H1 (cell line): ENCODE data around the gene RAP1GAP. TPM values are rescaled to one million over a fixed set of nuclear protein-coding genes. Genes with fewer than 3 reads are reported as not detected.
A peak's percentile ranks its signal among the peaks of the same experiment; 100 is the strongest.

Source experiments
- CTCF ChIA-PET: fragments of 300-600 bp; sonication (Branson Sonifier 250); formaldehyde crosslinking; loops from one replicate; lab custom pipeline; 2021; ENCODE audit not compliant: partially characterized antibody; lab: Charles Lee
- POLR2A ChIA-PET: fragments of 300-600 bp; sonication (Branson Sonifier 250); formaldehyde crosslinking; loops from one replicate; lab custom pipeline; 2021; ENCODE audit warnings: inconsistent platforms; ENCODE audit not compliant: partially characterized antibody; lab: Charles Lee
- DNase-seq, 2 experiments: peaks; one replicate each; pipeline versions ENCODE4 v3.0.0 to v3.0.0-alpha.2; 2010 to 2022; ENCODE audit warnings: low spot score in 2 of 2, low read depth in 1 of 2, mixed read lengths in 1 of 2
- FAIRE-seq: peaks from 2 replicates; lab custom pipeline; 2011; peaks lifted over from hg19 to GRCh38; lab: Jason Lieb, UNC
- H2AFZ ChIP-seq: 2 replicates; pipeline ENCODE4 v1.8.1; 2012; ENCODE audit warnings: low read length, inconsistent platforms
- H2AK5ac ChIP-seq: 2 replicates; pipeline ENCODE4 v1.6.1; 2013; ENCODE audit warnings: low read depth, low read length
- H2BK120ac ChIP-seq: replicated peaks from 2 replicates; pipeline ENCODE3; 2013; ENCODE audit warnings: low read depth, low read length, inconsistent platforms
- H2BK12ac ChIP-seq: 2 replicates; pipeline ENCODE4 v1.6.1; 2013; ENCODE audit warnings: low read depth, low read length
- H2BK15ac ChIP-seq: 2 replicates; pipeline ENCODE4 v1.6.1; 2013; ENCODE audit warnings: low read length
- H2BK20ac ChIP-seq: 2 replicates; pipeline ENCODE4 v1.6.1; 2013; ENCODE audit warnings: low read length
- H2BK5ac ChIP-seq: 2 replicates; pipeline ENCODE4 v1.6.1; 2013; ENCODE audit warnings: low read depth, low read length
- H3K14ac ChIP-seq: 2 replicates; pipeline ENCODE4 v1.6.1; 2013; ENCODE audit warnings: inconsistent platforms; ENCODE audit not compliant: insufficient read length
- H3K18ac ChIP-seq: 2 replicates; pipeline ENCODE4 v1.6.1; 2013; ENCODE audit warnings: low read length; ENCODE audit errors: extremely low read depth
- H3K23ac ChIP-seq: 2 replicates; pipeline ENCODE4 v1.6.1; 2013; ENCODE audit warnings: inconsistent platforms; ENCODE audit not compliant: insufficient read length
- H3K23me2 ChIP-seq: 2 replicates; pipeline ENCODE4 v1.6.1; 2013; ENCODE audit warnings: low read depth, low read length
- H3K27ac ChIP-seq: 2 replicates; pipeline ENCODE4 v1.6.1; 2011; ENCODE audit warnings: low read depth, low read length, inconsistent platforms
- H3K27me3 ChIP-seq, 4 experiments: replicated peaks in 1 of 4; 1 replicate in 1 of 4; 2 replicates in 3 of 4; pipeline versions ENCODE4 v1.6.1 to v1.8.1; 2011 to 2013; ENCODE audit warnings: low read length in 3 of 4, mild to moderate bottlenecking in 3 of 4, inconsistent platforms in 2 of 4, mixed read lengths in 2 of 4, moderate library complexity in 1 of 4; ENCODE audit not compliant: control insufficient read depth in 3 of 4, insufficient read depth in 3 of 4; ENCODE audit errors: extremely low read depth in 1 of 4
- H3K36me3 ChIP-seq, 4 experiments: 2 replicates each; pipeline versions ENCODE4 v1.6.1 to v1.8.1; 2011 to 2013; ENCODE audit warnings: mild to moderate bottlenecking in 4 of 4, low read length in 3 of 4, moderate library complexity in 2 of 4, control low read depth in 1 of 4, inconsistent platforms in 1 of 4; ENCODE audit not compliant: insufficient read depth in 4 of 4, control insufficient read depth in 2 of 4
- H3K4ac ChIP-seq: replicated peaks from 2 replicates; pipeline ENCODE3; 2013; ENCODE audit warnings: low read length, low read depth, mixed read lengths, inconsistent platforms; ENCODE audit not compliant: insufficient read length
- H3K4me1 ChIP-seq, 4 experiments: replicated peaks in 1 of 4; 1 replicate in 1 of 4; 2 replicates in 3 of 4; pipeline versions ENCODE4 v1.6.1 to v1.8.1; 2011 to 2013; ENCODE audit warnings: low read length in 3 of 4, inconsistent platforms in 2 of 4, mixed read lengths in 1 of 4; ENCODE audit not compliant: insufficient read depth in 4 of 4, control insufficient read depth in 3 of 4
- H3K4me2 ChIP-seq, 2 experiments: 2 replicates each; pipeline versions ENCODE4 v1.6.1 to v1.8.1; 2011 to 2013; ENCODE audit warnings: low read depth in 2 of 2, low read length in 2 of 2, control low read depth in 1 of 2, inconsistent platforms in 1 of 2, mild to moderate bottlenecking in 1 of 2; ENCODE audit not compliant: insufficient read depth in 1 of 2
- H3K4me3 ChIP-seq, 4 experiments: fragments of 200-600, 300-600 bp in 1 of 4; sonication (generic), shearing (Covaris generic), sonication (Bioruptor Twin) in 1 of 4; 2 replicates each; pipeline versions ENCODE4 v1.5.1 to v1.8.1; 2011 to 2016; ENCODE audit warnings: low read length in 4 of 4, low read depth in 3 of 4, control low read depth in 2 of 4, inconsistent platforms in 2 of 4, mild to moderate bottlenecking in 2 of 4, mixed read lengths in 1 of 4, moderate library complexity in 1 of 4; ENCODE audit not compliant: insufficient read depth in 2 of 4; ENCODE audit errors: extremely low read depth in 1 of 4
- H3K56ac ChIP-seq: replicated peaks from 2 replicates; pipeline ENCODE3; 2013; ENCODE audit warnings: low read depth, mild to moderate bottlenecking, mixed read lengths, low read length, inconsistent platforms; ENCODE audit not compliant: insufficient read length
- H3K79me1 ChIP-seq: 2 replicates; pipeline ENCODE4 v1.6.1; 2013; ENCODE audit warnings: low read depth, low read length, control low read depth
- H3K79me2 ChIP-seq, 2 experiments: 2 replicates each; pipeline versions ENCODE4 v1.6.1 to v1.8.1; 2012 to 2013; ENCODE audit warnings: low read length in 2 of 2, mild to moderate bottlenecking in 2 of 2, inconsistent platforms in 1 of 2; ENCODE audit not compliant: insufficient read depth in 2 of 2, control insufficient read depth in 1 of 2
- H3K9ac ChIP-seq, 4 experiments: replicated peaks in 1 of 4; 1 replicate in 1 of 4; 2 replicates in 3 of 4; pipeline versions ENCODE4 v1.6.1 to v1.8.1; 2011 to 2013; ENCODE audit warnings: low read depth in 3 of 4, low read length in 3 of 4, control low read depth in 2 of 4, mild to moderate bottlenecking in 2 of 4, moderate library complexity in 2 of 4, inconsistent platforms in 1 of 4; ENCODE audit errors: extremely low read depth in 1 of 4
- H3K9me3 ChIP-seq, 2 experiments: 2 replicates each; pipeline versions ENCODE4 v1.6.1 to v1.8.1; 2012 to 2013; ENCODE audit warnings: mild to moderate bottlenecking in 2 of 2, moderate library complexity in 2 of 2, control low read depth in 1 of 2, inconsistent platforms in 1 of 2, low read depth in 1 of 2, low read length in 1 of 2, mixed read lengths in 1 of 2; ENCODE audit not compliant: insufficient read depth in 2 of 2
- H4K20me1 ChIP-seq, 2 experiments: replicated peaks in 1 of 2; 2 replicates each; pipeline versions ENCODE3 to v1.8.1; 2011 to 2013; ENCODE audit warnings: inconsistent platforms in 2 of 2, low read length in 2 of 2, mild to moderate bottlenecking in 1 of 2; ENCODE audit not compliant: insufficient read depth in 2 of 2, control insufficient read depth in 1 of 2
- H4K5ac ChIP-seq: 2 replicates; pipeline ENCODE4 v1.6.1; 2013; ENCODE audit warnings: low read length, low read depth, mixed read lengths, inconsistent platforms; ENCODE audit not compliant: insufficient read length
- H4K8ac ChIP-seq: 2 replicates; pipeline ENCODE4 v1.8.0; 2013; ENCODE audit warnings: mild to moderate bottlenecking, moderate library complexity, low read length, inconsistent platforms; ENCODE audit not compliant: insufficient read depth; ENCODE audit errors: extremely low read depth
- H4K91ac ChIP-seq: replicated peaks from 2 replicates; pipeline ENCODE3; 2013; ENCODE audit warnings: low read length, mixed read lengths, inconsistent platforms; ENCODE audit not compliant: insufficient read length
- BACH1 ChIP-seq: IDR thresholded peaks from 2 replicates; pipeline ENCODE4 v1.6.1; 2012; ENCODE audit warnings: low read length, improper control_type of control experiment
- HDAC2 ChIP-seq, 2 experiments: fragments of 300-600 bp in 1 of 2; sonication (generic) in 1 of 2; IDR thresholded peaks; 2 replicates each; pipeline ENCODE4 v1.6.1; 2011 to 2012; ENCODE audit warnings: low read depth in 2 of 2, low read length in 2 of 2, mild to moderate bottlenecking in 2 of 2, moderate library complexity in 2 of 2, borderline replicate concordance in 1 of 2, inconsistent platforms in 1 of 2
- KDM1A ChIP-seq: fragments of 200-600, 300-600 bp; sonication (generic); IDR thresholded peaks from 2 replicates; pipeline ENCODE4 v1.7.1; 2016; ENCODE audit warnings: mild to moderate bottlenecking, low read length, borderline replicate concordance
- KDM5A ChIP-seq: fragments of 200-600 bp; IDR thresholded peaks from 2 replicates; pipeline ENCODE4 v1.7.1; 2012; ENCODE audit warnings: mild to moderate bottlenecking, low read length, inconsistent platforms, mixed read lengths
- RBBP5 ChIP-seq: IDR thresholded peaks from 2 replicates; pipeline ENCODE4 v1.7.1; 2012; ENCODE audit warnings: low read depth, mild to moderate bottlenecking, inconsistent platforms, low read length, moderate library complexity, borderline replicate concordance
- RXRA ChIP-seq: IDR thresholded peaks from 2 replicates; pipeline ENCODE4 v1.6.1; 2011; ENCODE audit warnings: low read depth, mild to moderate bottlenecking, low read length, moderate library complexity; ENCODE audit not compliant: insufficient read depth
- SP2 ChIP-seq: IDR thresholded peaks from 2 replicates; pipeline ENCODE4 v1.6.1; 2012; ENCODE audit warnings: mild to moderate bottlenecking, low read length, inconsistent platforms
- SP4 ChIP-seq: IDR thresholded peaks from 2 replicates; pipeline ENCODE4 v1.6.1; 2012; ENCODE audit warnings: low read length, inconsistent platforms
- SUZ12 ChIP-seq: fragments of 200-600 bp; sonication (generic); IDR thresholded peaks from 2 replicates; pipeline ENCODE4 v1.6.1; 2012; ENCODE audit warnings: mild to moderate bottlenecking, inconsistent platforms, low read length, moderate library complexity, mixed read lengths
- TAF7 ChIP-seq: optimal IDR thresholded peaks from 2 replicates; pipeline ENCODE3; 2011; ENCODE audit warnings: low read depth, mild to moderate bottlenecking, inconsistent platforms, low read length, moderate library complexity, borderline replicate concordance
- TCF12 ChIP-seq: IDR thresholded peaks from 2 replicates; pipeline ENCODE4 v1.6.1; 2011; ENCODE audit warnings: low read depth, mild to moderate bottlenecking, low read length
- TEAD4 ChIP-seq: IDR thresholded peaks from 2 replicates; pipeline ENCODE4 v1.6.1; 2012; ENCODE audit warnings: low read depth, low read length, inconsistent platforms, mixed read lengths
- WGBS, 2 experiments: shearing (Covaris generic) in 1 of 2; methylation state at CpG; one replicate each; pipeline versions ENCODE4 v1.1.6 to v1.1.7; 2013 to 2015; ENCODE audit warnings: low lambda C conversion rate in 2 of 2, mixed read lengths in 2 of 2, inconsistent platforms in 1 of 2, low coverage in 1 of 2, missing lambda C conversion rate in 1 of 2; ENCODE audit not compliant: insufficient replicate concordance in 2 of 2, insufficient coverage in 1 of 2, insufficient read length in 1 of 2; ENCODE audit errors: extremely low coverage in 1 of 2, missing lambda C conversion rate in 1 of 2; 5-methylcytosine and 5-hydroxymethylcytosine counted together
- polyA plus RNA-seq, 7 experiments: library from polyadenylated mRNA; depleted of rRNA in 3 of 7; stranded (reverse) in 5 of 7; unstranded in 2 of 7; fragments of >200 nt in 5 of 7; fragments of 200-250 nt in 2 of 7; gene quantifications; 1 replicate in 5 of 7; 2 replicates in 1 of 7; 4 replicates in 1 of 7; pipeline versions ENCODE4 v1.2.1 to v1.2.3, GENCODE V29; 2011 to 2013; ENCODE audit warnings: missing spikeins in 2 of 7, mixed read lengths in 2 of 7
- total RNA-seq: library from RNA; stranded (reverse); fragmentation: NEBNext Ultra II Directional; extraction: Animal tissue kit (Norgen Biotek cat#: 25700); gene quantifications from 2 replicates; pipeline ENCODE4 v1.2.1, GENCODE V29; 2021
- TF ChIP-seq, protein P1 (sequence below): IDR thresholded peaks from 2 replicates; pipeline ENCODE4 v1.6.1; 2012; ENCODE audit warnings: inconsistent platforms

The RAP1GAP gene
- total and polyA plus RNA-seq, 2 of the 8 experiments (the other 6 are each of a cell fraction or from before 2014, with no cell fraction given): 8.4 TPM

DNA sequence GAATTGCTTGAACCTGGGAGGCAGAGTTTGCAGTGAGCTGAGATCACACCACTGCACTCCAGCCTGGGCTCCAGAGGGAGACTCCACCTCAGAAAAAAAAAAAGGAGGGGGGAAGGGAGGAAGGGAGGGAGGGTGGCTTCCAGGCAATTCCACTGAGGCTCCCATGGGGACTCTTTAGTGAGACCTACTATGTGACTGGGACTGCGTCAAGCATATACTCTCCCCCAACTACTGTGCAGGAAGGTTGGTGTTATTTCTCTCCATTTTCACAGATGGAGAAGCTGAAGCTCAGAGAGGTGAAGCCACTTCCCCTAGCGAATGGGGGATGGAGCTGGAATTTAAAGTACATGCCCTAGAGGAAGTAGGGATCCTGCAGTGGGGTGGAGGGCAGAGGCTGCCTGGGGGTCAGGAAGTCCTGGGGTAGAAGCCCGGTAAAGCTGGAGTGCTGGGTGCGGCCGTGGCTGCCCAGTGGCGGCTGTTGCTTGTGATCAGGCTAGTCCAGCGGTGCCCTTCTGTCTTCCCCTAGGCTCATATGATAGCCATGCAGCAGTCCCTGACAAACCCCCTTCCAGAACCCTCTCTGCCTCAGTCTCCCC lies 40.3 kb downstream of the RAP1GAP start:
- no peak for DNase-seq
- Histone ChIP-seq H4K8ac (no peak overlapping the region), H4K5ac (no peak overlapping the region), H3K27ac (no peak overlapping the region), H3K4me2 (peak overlapping the region in 1 of 2 experiments; percentile 11; a peak in 1 of 4 replicates), H4K91ac (no peak overlapping the region), H3K4me3 (no peak overlapping the region), H2BK5ac (no peak overlapping the region), H3K23ac (no peak overlapping the region), H2BK15ac (no peak overlapping the region), H2BK120ac (no peak overlapping the region), H3K23me2 (0 out of 2 replicates have a peak, but pooled peaks cover 2% of the 10 kb centered on the region), H3K4me1 (peaks cover 5 to 24% (median 13%) of the 10 kb centered on the region in 4 experiments), H3K27me3 (no peaks in the 10 kb centered on the region; a peak in 1 of 7 replicates), H2BK12ac (peak overlapping the region; percentile 88; the same call in 1 of the 2 replicates), H4K20me1 (no peaks in the 10 kb centered on the region), H2BK20ac (peak overlapping the region; percentile 43), H3K9me3 (no peaks in the 10 kb centered on the region), H3K9ac (no peak overlapping the region), H3K36me3 (no peaks in the 10 kb centered on the region), H2AK5ac (no peak overlapping the region), H3K14ac (no peak overlapping the region), H3K79me2 (no peaks in the 10 kb centered on the region), H3K4ac (no peak overlapping the region), H3K56ac (no peak overlapping the region), H3K79me1 (no peaks in the 10 kb centered on the region), H2AFZ (no peak overlapping the region), H3K18ac (no peak overlapping the region)
- ChIA-PET POLR2A (interaction anchor here (0.6 to 1.0 kb wide), 2 partner anchors 11 to 69 kb away, joined by 3 to 4 read pairs; no protein-coding TSS in a partner anchor), CTCF (interaction anchor here (1.0 to 1.6 kb wide), 4 partner anchors 10 to 228 kb away, joined by 3 to 5 read pairs (median 4); no protein-coding TSS in a partner anchor)
- 65% methylated on average over 7 of the region's 7 CpGs; no CpG with 5 or more reads in 1 of the 2 experiments for WGBS, 2 experiments
- no peak for FAIRE-seq
- TF ChIP-seq TAF7 (no peak), SP4 (no peak), BACH1 (no peak), SUZ12 (no peak), TCF12 (no peak), KDM5A (no peak), SP2 (no peak), RBBP5 (no peak), KDM1A (no peak), TEAD4 (no peak), HDAC2 (IDR thresholded peaks at IDR 0.05; ENCODE audit: borderline replicate concordance in 1 of 2, low read depth in 2 of 2, low read length in 2 of 2) (no peak), RXRA (no peak)
- TF ChIP-seq, protein P1, sequence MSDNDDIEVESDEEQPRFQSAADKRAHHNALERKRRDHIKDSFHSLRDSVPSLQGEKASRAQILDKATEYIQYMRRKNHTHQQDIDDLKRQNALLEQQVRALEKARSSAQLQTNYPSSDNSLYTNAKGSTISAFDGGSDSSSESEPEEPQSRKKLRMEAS: no peak
